Subcutaneous adipose tissue (tissue), 4 donors: ENCODE results near the gene ARF6. TPM values are rescaled to one million over a fixed set of nuclear protein-coding genes. Genes with fewer than 3 reads are reported as not detected.
A peak's percentile ranks its signal among the peaks of the same experiment; 100 is the strongest.

Source experiments
- CTCF ChIP-seq: fragments of 450-650 bp; IDR thresholded peaks from one replicate; pipeline ENCODE4 v1.5.1; 2016; ENCODE audit warnings: low read depth, mild to moderate bottlenecking, control low read depth, antibody characterized with exemption, moderate library complexity
- small RNA-seq: library from RNA; depleted of rRNA; stranded (forward); fragments of <200 nt; gene quantifications from one replicate; pipeline ENCODE3, GENCODE V24; 2016
- total RNA-seq, 4 donors: library from RNA; depleted of rRNA; stranded (reverse); fragments of >200 nt; gene quantifications; one replicate each; pipeline ENCODE4 v1.1.0, GENCODE V29; 2016

The ARF6 gene
- total RNA-seq, 4 donors from 2014 or later = 35.2 to 59.3 (median 44.5) TPM

- TF ChIP-seq CTCF = no peak
These were observed 47.1 kb downstream of the ARF6 start for GRCh38 chr14:49939884-49940510.

- TF ChIP-seq CTCF = no peak
These were observed 48.0 kb downstream of the ARF6 start for GRCh38 chr14:49940808-49941421.

- TF ChIP-seq CTCF = no peak
These were observed 49.2 kb downstream of the ARF6 start for GRCh38 chr14:49942090-49942489.

GRCh38 chr14:49944501-49944900 lies 51.6 kb downstream of the ARF6 start:
- no peak for TF ChIP-seq CTCF

- no peak for TF ChIP-seq CTCF
These were observed 52.8 kb downstream of the ARF6 start for GRCh38 chr14:49945448-49946319.

Small RNA genes within 50 kb of the gene (small RNA-seq; reads per million reads assigned to genes)
- gene RF00017 (not detected), gene RN7SL2 (26.3 reads per million, percentile 95 among the genes with 10 or more reads in this experiment), gene RN7SL3 (1.3 reads per million, percentile 13 among the genes with 10 or more reads in this experiment), gene RNU6-189P (not detected)

Other genes starting within 250 kb of the ARF6 start
- gene POLE2, start 204.9 kb upstream of the ARF6 start, total RNA-seq = 1 to 10 TPM in 2 of 4 donors, under 1 TPM in 2; 0.65 to 2.0 (median 0.90) TPM
- gene KLHDC1, start 200.0 kb upstream of the ARF6 start, total RNA-seq = 10 to 100 TPM in 1 of 4 donors, 1 to 10 TPM in 3; 8.3 to 13.4 (median 8.6) TPM
- 100 to 1,000 TPM in 1 of 4 donors, 10 to 100 TPM in 3; 75.8 to 104 (median 83.6) TPM for gene KLHDC2, start 124.9 kb upstream of the ARF6 start, total RNA-seq
- gene NEMF, start 40.3 kb upstream of the ARF6 start, total RNA-seq = 100 to 1,000 TPM in 1 of 4 donors, 10 to 100 TPM in 3; 81.0 to 126 (median 84.8) TPM
- 1 to 10 TPM; 3.6 to 7.3 (median 6.4) TPM for gene VCPKMT, start 223.5 kb downstream of the ARF6 start, total RNA-seq